Gastrocnemius medialis (tissue), 4 donors: ENCODE measurements around the gene CNR1.

Experiments
- CTCF ChIP-seq, 5 experiments: fragments of 450-650 bp in 3 of 5; fragments of 200-600 bp in 2 of 5; sonication (generic) in 2 of 5; IDR thresholded peaks in 4 of 5; conservative IDR thresholded peaks in 1 of 5; 1 replicate in 4 of 5; 2 replicates in 1 of 5; pipeline ENCODE4 v1.5.1; 2016 to 2019; ENCODE audit warnings: antibody characterized with exemption in 5 of 5, mild to moderate bottlenecking in 3 of 5, moderate library complexity in 3 of 5
- POLR2A ChIP-seq, 2 donors: fragments of 450-650 bp; IDR thresholded peaks; one replicate each; pipeline ENCODE4 v1.6.1; 2017; ENCODE audit warnings: antibody characterized with exemption in 2 of 2, mild to moderate bottlenecking in 2 of 2, moderate library complexity in 2 of 2

GRCh38 chr6:88164061-88164460, 2.1 kb downstream of the CNR1 start:
- no peak for TF ChIP-seq CTCF (IDR thresholded peaks at IDR 0.05 in 4 of 5, conservative IDR thresholded peaks at IDR 0.05 in 1 of 5)
- no peak for TF ChIP-seq POLR2A (IDR thresholded peaks at IDR 0.05)
